Neural cell (in vitro differentiated cells): Measurements from ENCODE around the gene SDC1. TPM values are rescaled to one million over a fixed set of nuclear protein-coding genes. Genes with fewer than 3 reads are reported as not detected.

Experiments
- H2AFZ ChIP-seq: fragments of 200-600, 300-800 bp; sonication (generic), shearing (Covaris generic); 2 replicates; pipeline ENCODE4 v1.6.0; 2014; ENCODE audit warnings: low read depth, mild to moderate bottlenecking, antibody characterized with exemption, low read length, moderate library complexity
- H3F3A ChIP-seq: fragments of 200-600 bp; shearing (Covaris generic); 2 replicates; pipeline ENCODE4 v1.6.1; 2016; ENCODE audit warnings: mild to moderate bottlenecking, moderate library complexity, mixed read lengths, antibody characterized with exemption, low read length; ENCODE audit not compliant: insufficient read depth, poor library complexity, severe bottlenecking
- H3K27ac ChIP-seq: fragments of 200-600, 300-800 bp; sonication (generic), shearing (Covaris generic); 2 replicates; pipeline ENCODE4 v1.5.1; 2014; ENCODE audit warnings: mild to moderate bottlenecking, low read length, moderate library complexity
- H3K27me3 ChIP-seq: fragments of 300-800, 200-600 bp; sonication (generic), shearing (Covaris generic); 2 replicates; pipeline ENCODE4 v1.6.0; 2014; ENCODE audit warnings: mild to moderate bottlenecking, low read depth, low read length, moderate library complexity; ENCODE audit not compliant: insufficient read depth
- H3K36me3 ChIP-seq: fragments of 300-800, 200-600 bp; sonication (generic), shearing (Covaris generic); 2 replicates; pipeline ENCODE4 v1.5.1; 2014; ENCODE audit warnings: mild to moderate bottlenecking, antibody characterized with exemption, low read length, moderate library complexity; ENCODE audit not compliant: insufficient read depth
- H3K4me2 ChIP-seq: fragments of 300-800, 200-600 bp; sonication (generic), shearing (Covaris generic); 2 replicates; pipeline ENCODE4 v1.6.0; 2014; ENCODE audit warnings: mild to moderate bottlenecking, low read length
- H3K4me3 ChIP-seq: fragments of 300-800, 200-600 bp; sonication (generic), shearing (Covaris generic); 2 replicates; pipeline ENCODE4 v1.5.1; 2014; ENCODE audit warnings: mild to moderate bottlenecking, low read length, moderate library complexity
- H3K79me2 ChIP-seq: fragments of 200-600 bp; shearing (Covaris generic); replicated peaks from 2 replicates; pipeline ENCODE4 v1.6.0; 2014; ENCODE audit warnings: mild to moderate bottlenecking, low read length, moderate library complexity; ENCODE audit not compliant: insufficient read depth
- H3K9ac ChIP-seq: fragments of 300-800, 200-600 bp; sonication (generic), shearing (Covaris generic); 2 replicates; pipeline ENCODE4 v1.6.1; 2016; ENCODE audit warnings: mild to moderate bottlenecking, low read length, mixed read lengths
- H3K9me2 ChIP-seq: fragments of 200-600 bp; shearing (Covaris generic); 2 replicates; pipeline ENCODE4 v1.6.1; 2016; ENCODE audit warnings: mild to moderate bottlenecking, low read length, mixed read lengths; ENCODE audit not compliant: insufficient read depth
- H3K9me3 ChIP-seq: fragments of 200-600, 300-800 bp; sonication (generic), shearing (Covaris generic); 2 replicates; pipeline ENCODE4 v1.6.1; 2016; ENCODE audit warnings: mild to moderate bottlenecking, mixed run types, low read length, moderate library complexity, mixed read lengths
- H4K20me1 ChIP-seq: fragments of 200-600 bp; shearing (Covaris generic); 2 replicates; pipeline ENCODE4 v1.6.1; 2016; ENCODE audit warnings: mild to moderate bottlenecking, mixed run types; ENCODE audit not compliant: insufficient read depth
- CTCF ChIP-seq: fragments of 450-650 bp; IDR thresholded peaks from 2 replicates; pipeline ENCODE4 v1.5.1; 2014; ENCODE audit warnings: antibody characterized with exemption, mild to moderate bottlenecking, moderate library complexity; ENCODE audit not compliant: poor library complexity, severe bottlenecking
- EP300 ChIP-seq: fragments of 450-650 bp; conservative IDR thresholded peaks from 2 replicates; pipeline ENCODE4 v1.6.1; 2014; ENCODE audit warnings: antibody characterized with exemption, mild to moderate bottlenecking, moderate library complexity; ENCODE audit not compliant: poor library complexity, severe bottlenecking
- EZH2 ChIP-seq: fragments of 200-600, 300-800 bp; shearing (Covaris generic), sonication (generic); IDR thresholded peaks from 2 replicates; pipeline ENCODE4 v1.6.1; 2014; ENCODE audit warnings: antibody characterized with exemption, low read length, borderline replicate concordance, mild to moderate bottlenecking; ENCODE audit not compliant: insufficient read depth, poor library complexity, severe bottlenecking
- MXI1 ChIP-seq: fragments of 450-650 bp; conservative IDR thresholded peaks from 2 replicates; pipeline ENCODE4 v1.6.1; 2014; ENCODE audit warnings: antibody characterized with exemption, mild to moderate bottlenecking; ENCODE audit not compliant: poor library complexity, severe bottlenecking
- POLR2AphosphoS5 ChIP-seq: IDR thresholded peaks from 2 replicates; pipeline ENCODE4 v1.6.1; 2012
- RAD21 ChIP-seq: fragments of 450-650 bp; conservative IDR thresholded peaks from 2 replicates; pipeline ENCODE4 v1.6.1; 2014; ENCODE audit warnings: antibody characterized with exemption, mild to moderate bottlenecking, moderate library complexity
- REST ChIP-seq: IDR thresholded peaks from 2 replicates; pipeline ENCODE4 v1.6.1; 2012; ENCODE audit warnings: borderline replicate concordance
- SMC3 ChIP-seq: fragments of 450-650 bp; conservative IDR thresholded peaks from 2 replicates; pipeline ENCODE4 v1.6.1; 2014; ENCODE audit warnings: antibody characterized with exemption, mild to moderate bottlenecking, moderate library complexity; ENCODE audit not compliant: poor library complexity
- TAF1 ChIP-seq: IDR thresholded peaks from 2 replicates; pipeline ENCODE4 v1.6.1; 2012; ENCODE audit warnings: low read depth
- polyA plus RNA-seq: library from polyadenylated mRNA; depleted of rRNA; stranded (reverse); fragments of >200 nt; gene quantifications from 2 replicates; pipeline ENCODE4 v1.2.3, GENCODE V29; 2014

The SDC1 gene
- polyA plus RNA-seq, 1 donor from 2014 or later = 14.9 TPM

- Histone ChIP-seq H3K27me3 (no peaks in the 10 kb centered on the region), H3K9ac (no peak overlapping the region), H3K9me2 (no peaks in the 10 kb centered on the region), H2AFZ (no peak overlapping the region), H3K4me2 (no peak overlapping the region), H4K20me1 (no peaks in the 10 kb centered on the region), H3K36me3 (no peaks in the 10 kb centered on the region), H3K79me2 (no peaks in the 10 kb centered on the region), H3K27ac (no peak overlapping the region), H3F3A (no peaks in the 10 kb centered on the region), H3K4me3 (no peak overlapping the region), H3K9me3 (no peaks in the 10 kb centered on the region)
- TF ChIP-seq MXI1 (no peak), POLR2AphosphoS5 (no peak), EP300 (no peak), SMC3 (no peak), TAF1 (no peak), RAD21 (no peak), CTCF (no peak), REST (no peak), EZH2 (no peak)
Measured at GRCh38 chr2:20215183-20216040, 9.5 kb downstream of the SDC1 start.

- H3K9ac ChIP-seq = no peak overlapping the region
- H3F3A ChIP-seq = no peaks in the 10 kb centered on the region
- no peaks in the 10 kb centered on the region for H3K9me2 ChIP-seq
- H3K79me2 ChIP-seq = no peaks in the 10 kb centered on the region
- no peaks in the 10 kb centered on the region for H3K36me3 ChIP-seq
- H3K4me2 ChIP-seq = no peak overlapping the region
- TF ChIP-seq SMC3 (no peak), MXI1 (no peak), EP300 (no peak), CTCF (no peak), EZH2 (no peak), REST (no peak)
- H2AFZ ChIP-seq = no peak overlapping the region
- no peak overlapping the region for H3K4me3 ChIP-seq
- no peak overlapping the region for H3K27ac ChIP-seq
- H3K27me3 ChIP-seq = no peaks in the 10 kb centered on the region
- no peaks in the 10 kb centered on the region for H3K9me3 ChIP-seq
- no peaks in the 10 kb centered on the region for H4K20me1 ChIP-seq
Measured at GRCh38 chr2:20214566-20215182, 10.3 kb downstream of the SDC1 start.
